Measurements from ENCODE around the gene AMBRA1.

DNA sequence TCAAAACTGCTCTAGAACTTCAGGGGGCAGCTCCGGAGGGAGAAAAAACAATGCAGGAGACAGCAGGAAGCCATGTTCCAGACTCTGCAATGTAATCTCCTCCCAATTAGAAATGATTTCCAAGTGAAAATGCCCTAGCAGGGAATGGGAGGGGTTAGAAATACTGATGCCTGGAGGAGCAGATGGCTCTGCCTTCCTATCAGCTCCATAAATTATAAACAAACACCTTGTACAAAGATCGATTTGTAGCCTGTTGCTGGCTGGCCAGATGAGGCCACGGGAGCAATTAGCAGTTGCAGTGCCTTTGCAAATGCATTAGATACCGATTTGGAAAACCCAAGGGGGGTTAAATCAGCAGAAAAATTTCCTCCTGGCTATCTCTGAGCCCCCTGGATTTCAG is 155.6 kb downstream of the AMBRA1 start:
- TF ChIP-seq POLR2AphosphoS5 (IDR thresholded peaks at IDR 0.05): no peak
- TF ChIP-seq POLR2A (IDR thresholded peaks at IDR 0.05): no peak

Data from upper lobe of left lung (tissue), 4 donors.